GM21619 (cell line): ENCODE results near the gene LTB4R.
"Not testable (repeated sequence)": the region's sequence is repeated elsewhere in the genome, so short reads cannot be mapped to it uniquely, and the experiment has no call there.

Experiments
- ATAC-seq: cut with Tn5 transposase; IDR thresholded peaks from one replicate; pipeline ENCODE4 v1.9.1; 2021; ENCODE audit not compliant: unreplicated experiment

LTB4R gene

GRCh38 chr14:24317141-24317928, 6.0 kb downstream of the LTB4R start:
- no peak for ATAC-seq

GRCh38 chr14:24321212-24321975, 10.1 kb downstream of the LTB4R start:
- no peak for ATAC-seq

DNA sequence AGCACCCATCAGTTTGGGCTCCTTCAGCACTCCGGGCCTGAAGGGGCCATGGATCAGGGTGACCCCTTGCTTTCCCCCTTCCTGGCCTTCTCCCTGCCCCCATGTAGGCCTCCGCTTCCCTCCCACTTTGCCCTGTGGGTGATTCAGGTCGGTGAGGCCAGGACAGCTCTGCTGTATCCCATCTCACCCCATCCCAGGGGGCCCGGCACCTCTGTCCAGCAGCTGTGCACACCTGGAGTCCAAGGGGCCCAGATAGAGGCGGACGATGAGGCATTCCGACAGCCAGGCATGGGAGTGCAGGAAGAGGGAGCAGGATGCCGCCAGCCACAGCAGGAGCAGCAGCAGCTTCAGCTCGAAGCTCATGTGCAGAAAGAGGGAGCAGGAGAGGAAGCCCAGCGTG, 11.4 kb downstream of the LTB4R start:
- no peak for ATAC-seq

DNA sequence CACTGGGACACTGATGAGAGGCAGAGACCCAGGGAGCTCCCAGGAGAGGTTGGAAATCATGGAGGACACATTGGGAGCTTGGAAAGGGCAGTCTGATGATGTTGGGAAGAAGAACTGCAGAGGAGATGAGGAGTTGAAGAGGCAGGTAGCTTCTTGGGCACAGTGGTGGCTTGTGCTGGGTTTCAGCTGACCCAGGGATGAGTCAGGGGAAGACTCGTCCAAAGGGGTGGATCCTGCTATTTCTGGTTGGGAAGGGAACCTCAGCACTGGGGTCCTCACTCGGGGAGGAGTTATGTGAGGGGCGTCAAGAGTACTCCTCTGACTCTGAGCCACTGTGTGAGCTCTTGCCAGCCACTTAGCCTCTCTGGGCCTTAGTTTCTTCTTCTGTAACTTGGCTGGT, 12.0 kb downstream of the LTB4R start:
- ATAC-seq, result no peak

- no peak for ATAC-seq
Measured at GRCh38 chr14:24324024-24324423, 12.7 kb downstream of the LTB4R start.

- no peak for ATAC-seq
Measured at GRCh38 chr14:24325041-24325530, 13.8 kb downstream of the LTB4R start.

- ATAC-seq, result no peak
Measured at GRCh38 chr14:24325963-24326362, 14.7 kb downstream of the LTB4R start.

DNA sequence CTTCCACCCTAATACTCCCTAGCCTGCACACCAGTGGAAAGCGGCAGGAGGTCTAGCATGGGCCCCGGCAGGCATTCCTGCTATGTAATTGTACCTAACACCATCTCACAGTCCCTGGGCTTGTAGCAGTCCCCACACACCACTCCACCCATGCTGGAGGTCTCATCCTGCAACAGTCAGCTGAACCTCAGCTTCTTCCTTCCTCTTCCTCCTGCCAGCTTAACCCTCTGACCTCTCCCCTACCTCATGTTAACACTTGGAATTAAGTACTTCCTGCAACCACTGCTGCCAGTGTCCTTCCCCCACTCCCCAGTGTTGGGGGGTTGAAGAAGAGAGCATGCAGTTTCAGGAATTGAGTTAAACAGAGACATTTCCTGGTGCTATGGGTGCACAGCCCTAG, 16.0 kb downstream of the LTB4R start:
- ATAC-seq, result no peak

DNA sequence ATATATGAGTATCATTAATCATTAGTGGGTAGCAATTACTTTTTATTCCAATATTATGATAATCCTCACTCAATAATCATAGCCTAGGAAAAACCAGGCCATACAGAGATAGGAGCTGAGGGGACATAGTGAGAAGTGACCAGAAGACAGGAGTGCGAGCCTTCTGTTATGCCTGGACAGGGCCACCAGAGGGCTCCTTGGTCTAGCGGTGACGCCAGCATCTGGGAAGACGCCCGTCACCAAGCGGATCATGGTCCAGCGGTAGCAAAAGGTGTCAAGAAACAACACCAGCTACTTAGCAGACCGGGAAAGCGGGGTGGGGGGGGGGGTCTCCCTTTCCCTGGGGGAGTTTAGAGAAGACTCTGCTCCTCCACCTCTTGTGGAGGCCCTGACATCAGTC, 16.6 kb downstream of the LTB4R start:
- not testable (repeated sequence) for ATAC-seq

DNA sequence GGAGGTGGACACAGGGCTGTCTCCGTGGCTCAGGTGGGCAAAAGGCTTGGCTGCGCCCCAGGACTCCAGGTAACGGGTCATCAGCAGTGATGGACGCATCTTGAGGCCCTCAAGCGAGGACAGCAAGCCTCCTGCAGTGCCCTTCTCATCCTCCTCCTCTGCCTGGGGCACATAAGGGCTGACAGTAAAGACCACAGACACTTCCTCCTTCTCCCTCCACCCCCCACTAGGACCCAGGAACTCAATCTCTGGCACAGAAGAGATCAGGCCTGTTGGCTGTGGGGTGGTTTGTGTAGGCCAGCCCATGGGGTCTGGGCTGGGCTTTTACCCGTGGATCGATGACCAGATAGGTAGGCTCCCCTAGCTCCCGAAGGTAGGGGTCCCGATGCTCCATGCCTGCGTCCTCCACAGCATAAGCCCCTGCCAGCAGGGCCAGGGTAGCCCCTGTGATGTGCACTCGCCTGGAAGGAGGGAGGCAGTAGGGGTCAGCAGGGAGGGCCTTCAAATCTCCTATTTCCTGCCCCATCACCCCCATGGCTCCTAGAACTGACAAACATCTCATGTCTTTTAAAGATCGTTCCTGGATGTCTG, 17.9 kb downstream of the LTB4R start:
- no peak for ATAC-seq

DNA sequence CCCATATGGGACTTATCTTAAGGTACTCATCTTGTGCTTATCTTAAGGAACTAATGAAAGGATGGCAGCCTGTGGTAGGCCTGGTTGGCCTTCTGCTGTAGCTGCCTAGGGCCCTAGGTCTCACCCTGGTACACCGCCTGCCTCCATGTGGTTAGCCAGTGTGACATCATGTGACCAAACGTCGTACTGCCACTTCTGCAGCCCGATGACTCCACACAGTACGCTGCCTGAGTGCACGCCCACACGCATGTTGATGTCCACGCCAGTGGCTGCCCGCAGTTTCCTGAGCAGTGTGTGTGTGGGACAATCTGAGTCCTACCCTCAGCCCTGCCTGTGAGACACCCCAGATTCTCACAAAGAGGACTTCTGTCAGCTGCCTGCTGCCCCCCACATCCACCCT, 18.4 kb downstream of the LTB4R start:
- no peak for ATAC-seq

DNA sequence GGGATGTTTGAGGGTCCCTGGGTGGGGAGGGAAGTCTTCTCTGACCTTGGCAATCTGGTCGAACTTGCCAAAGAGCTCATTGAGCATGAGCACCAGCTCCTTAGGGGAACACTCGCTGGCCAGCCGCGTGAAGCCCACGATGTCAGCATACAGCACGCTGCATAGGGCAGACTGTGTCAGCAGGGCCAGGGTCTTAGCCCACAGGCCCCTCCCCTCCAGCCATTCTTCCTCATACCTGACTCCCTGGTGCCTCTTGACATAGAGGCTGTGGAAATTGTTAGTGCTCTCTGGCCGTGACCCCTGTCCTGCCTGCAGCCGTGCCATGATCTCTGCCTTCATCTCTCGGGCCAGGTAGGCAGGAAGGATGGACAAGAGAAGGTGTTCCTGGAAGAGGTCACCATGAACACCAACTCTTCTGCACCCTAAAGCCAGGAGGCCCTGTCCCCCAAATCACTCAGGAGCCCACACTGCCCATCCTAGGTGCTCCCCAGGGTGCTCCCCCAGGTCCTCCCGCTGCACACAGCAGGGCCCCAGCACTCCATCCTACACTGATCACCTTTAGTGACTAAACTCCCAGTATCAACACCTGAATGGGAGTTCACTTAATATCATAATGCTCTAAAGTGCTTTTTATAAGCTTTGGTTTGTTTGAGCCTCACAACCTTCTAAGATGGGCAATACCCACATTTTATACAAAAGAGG, 19.8 kb downstream of the LTB4R start:
- ATAC-seq, result no peak

- ATAC-seq, result no peak
Measured at GRCh38 chr14:24331731-24332267, 20.5 kb downstream of the LTB4R start.

DNA sequence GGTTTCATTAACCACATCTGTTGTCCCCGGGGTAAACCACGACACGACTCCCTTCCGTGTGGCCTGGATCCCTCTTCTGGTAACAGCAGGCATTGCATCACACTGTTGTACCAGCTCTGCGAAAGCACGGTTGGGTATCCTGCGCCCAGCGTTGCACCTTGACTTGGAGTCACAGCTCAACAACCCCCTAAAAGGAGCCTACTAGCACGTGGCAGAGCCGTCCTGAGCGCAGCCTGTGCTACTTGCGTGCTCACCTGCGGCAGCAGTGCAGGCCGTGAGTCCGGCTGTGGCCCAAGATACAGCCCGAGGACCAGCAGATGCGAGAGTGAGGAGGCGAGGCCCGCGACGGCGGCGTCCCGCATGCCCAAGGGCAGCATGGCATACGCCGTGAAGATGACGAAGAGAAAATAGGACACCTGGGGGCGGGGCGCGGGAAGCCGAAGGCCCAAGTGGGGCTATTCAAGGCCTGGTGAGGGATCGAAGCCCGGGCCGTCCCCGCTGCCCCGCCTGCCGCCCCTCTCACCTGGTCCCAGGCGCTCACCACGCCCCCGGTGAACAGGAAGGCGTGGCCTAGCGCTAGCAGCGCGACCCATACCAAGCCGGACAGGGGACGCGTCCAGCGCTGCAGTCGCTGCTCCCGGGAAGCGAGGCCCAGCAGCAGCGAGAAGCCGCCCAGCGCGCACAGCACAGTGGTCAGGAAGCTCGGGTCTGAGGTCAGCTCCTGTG, 21.1 kb downstream of the LTB4R start:
- ATAC-seq, result peak; percentile 86

GRCh38 chr14:24334431-24335291, 23.4 kb downstream of the LTB4R start, which contains the start of gene ADCY4:
ADCY4 (minus strand) TSS chr14:24335071; CDS start chr14:24334652, 419 bp downstream.
- ATAC-seq, result no peak

DNA sequence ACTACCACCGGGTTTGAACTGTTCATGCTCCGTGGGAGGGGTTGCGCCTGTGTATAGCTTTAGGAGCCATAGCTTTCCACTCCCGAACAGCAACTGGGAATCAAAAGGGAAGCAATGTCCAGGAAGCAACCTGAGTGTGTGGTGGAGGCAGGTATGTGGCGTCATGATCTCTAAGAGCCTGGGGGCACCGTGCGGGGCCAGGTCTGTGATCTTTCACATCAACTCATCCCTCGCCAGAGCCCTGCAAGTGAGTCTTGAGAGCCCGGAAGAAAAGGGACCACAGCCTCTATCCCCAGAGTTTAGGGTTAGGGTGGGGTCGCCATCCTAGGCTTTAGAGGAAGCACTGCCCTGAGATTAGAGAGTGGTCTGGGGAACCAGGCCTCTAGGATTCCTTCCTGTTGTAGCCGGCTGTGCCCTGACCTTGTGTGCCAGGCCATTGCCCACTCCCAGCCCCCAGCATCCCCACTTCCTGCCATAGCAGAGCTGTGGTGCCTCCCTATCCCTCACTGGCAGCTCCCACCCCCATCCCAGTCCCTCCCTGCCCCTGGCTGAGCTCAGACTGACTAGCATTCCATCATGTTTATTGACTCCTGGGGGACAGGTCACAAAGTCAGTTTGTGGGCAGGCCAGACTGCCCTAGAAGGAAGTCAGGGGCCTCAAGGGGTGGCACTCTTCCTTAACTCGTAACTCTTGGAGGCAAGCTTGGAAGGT, 24.3 kb downstream of the LTB4R start:
- ATAC-seq, result no peak

DNA sequence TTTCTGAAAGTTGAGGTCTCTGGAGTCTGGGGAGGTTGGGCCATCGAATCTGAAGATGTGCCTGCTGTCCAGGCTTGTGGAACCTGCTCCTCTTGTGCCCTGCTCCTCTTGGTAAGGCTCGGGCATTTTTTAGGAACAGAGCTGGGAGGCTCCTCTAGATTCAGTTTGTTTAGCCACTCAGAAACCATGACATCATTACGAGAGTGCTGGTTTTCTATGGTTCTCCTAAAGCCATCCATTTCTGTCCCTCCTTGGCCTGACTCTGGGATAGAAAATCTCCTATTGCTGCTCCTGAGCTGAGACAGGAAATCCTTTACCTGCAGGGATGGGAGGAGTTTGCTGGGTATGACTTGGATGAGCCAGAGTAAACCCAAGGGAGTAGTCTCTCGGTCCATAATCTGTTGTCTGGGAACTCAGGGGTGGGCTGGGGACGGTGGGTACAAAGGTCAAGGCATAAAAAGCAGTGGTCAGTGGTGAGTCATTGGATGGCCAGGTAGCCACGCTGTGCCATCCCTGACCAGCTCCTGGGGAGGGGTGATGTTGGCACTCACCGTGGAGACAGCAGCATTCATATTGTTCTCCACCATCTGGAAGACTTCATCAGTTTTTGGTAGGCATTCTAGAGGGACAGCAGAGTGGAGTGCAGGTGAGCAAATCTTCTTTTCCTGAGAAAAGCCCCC, 26.0 kb downstream of the LTB4R start:
- ATAC-seq, result no peak

DNA sequence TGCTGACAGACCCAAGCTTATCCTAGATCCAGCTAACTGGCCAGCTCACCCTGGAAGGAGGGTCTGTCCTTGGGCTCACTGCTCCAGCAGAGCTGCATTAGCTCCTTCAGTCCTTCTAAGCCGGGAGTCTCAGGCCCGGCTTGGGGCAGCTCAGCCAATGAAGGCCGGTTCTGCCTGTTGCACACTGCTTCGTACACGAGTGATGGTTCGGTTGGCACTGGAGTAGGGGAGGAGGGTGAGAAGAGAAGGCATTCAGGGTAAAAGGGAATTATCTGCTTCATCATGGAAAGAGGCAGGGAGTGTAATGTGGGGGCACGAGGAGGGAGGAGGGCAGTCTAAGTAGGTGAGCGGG, 26.5 kb downstream of the LTB4R start:
- no peak for ATAC-seq
